Renal cortex interstitium (tissue), 11 donors: ENCODE results near the gene PSMB9. TPM values are rescaled to one million over a fixed set of nuclear protein-coding genes. Genes with fewer than 3 reads are reported as not detected.
"Not testable (repeated sequence)": the region's sequence is repeated elsewhere in the genome, so short reads cannot be mapped to it uniquely, and the experiment has no call there.

Experiments used
- DNase-seq, 11 donors: peaks; one replicate each; pipeline ENCODE4 v3.0.0-alpha.2; 2013; ENCODE audit warnings: low read depth in 9 of 11, low spot score in 4 of 11; ENCODE audit errors: extremely low read depth in 1 of 11
- polyA plus RNA-seq, 3 donors: library from polyadenylated mRNA; unstranded; fragments of 120-200 nt; gene quantifications; one replicate each; pipeline ENCODE4 v1.2.1, GENCODE V29; 2013; ENCODE audit not compliant: insufficient read length in 3 of 3

Gene PSMB9
- polyA plus RNA-seq, 3 donors, result 5.1 to 6.7 (median 5.1) TPM

GRCh38 chr6:32852018-32852843 lies 1.8 kb upstream of the PSMB9 start:
- no peak for DNase-seq

- DNase-seq, result peak in 2 of 11 donors; percentile 11 to 14
Observed at GRCh38 chr6:32852844-32853540, 1.0 kb upstream of the PSMB9 start.

- peak in 1 of 11 donors; percentile 24 for DNase-seq
Observed at GRCh38 chr6:32854376-32855178, 585 bp downstream of the PSMB9 start.

- DNase-seq, result no peak
Observed at GRCh38 chr6:32855467-32856174, 1.6 kb downstream of the PSMB9 start.

GRCh38 chr6:32857156-32857891 lies 3.3 kb downstream of the PSMB9 start:
- DNase-seq, result no peak

GRCh38 chr6:32858194-32858593 lies 4.2 kb downstream of the PSMB9 start:
- DNase-seq, result no peak

- DNase-seq, result no peak
Observed at GRCh38 chr6:32860674-32861073, 6.7 kb downstream of the PSMB9 start.

- no peak for DNase-seq
Observed at GRCh38 chr6:32862725-32863124, 8.7 kb downstream of the PSMB9 start.

- no peak for DNase-seq
Observed at GRCh38 chr6:32865724-32866443, 11.9 kb downstream of the PSMB9 start.

- DNase-seq, result no peak
Observed at GRCh38 chr6:32867022-32867477, 13.1 kb downstream of the PSMB9 start.

- DNase-seq, result no peak
Observed at GRCh38 chr6:32867554-32868256, 13.7 kb downstream of the PSMB9 start.

- DNase-seq, result peak; percentile 55 to 89 (median 73)
Observed at GRCh38 chr6:32868257-32868788, 14.3 kb downstream of the PSMB9 start.

GRCh38 chr6:32873947-32874346 lies 20.0 kb downstream of the PSMB9 start:
- DNase-seq, result not testable (repeated sequence)

GRCh38 chr6:32876603-32877002 lies 22.6 kb downstream of the PSMB9 start:
- DNase-seq, result no peak

- no peak for DNase-seq
Observed at GRCh38 chr6:32879691-32880090, 25.7 kb downstream of the PSMB9 start.

GRCh38 chr6:32880962-32881361 lies 27.0 kb downstream of the PSMB9 start:
- not testable (repeated sequence) for DNase-seq

- no peak for DNase-seq
Observed at GRCh38 chr6:32882879-32883250, 28.9 kb downstream of the PSMB9 start.
